HL-60 (cell line): ENCODE data around the gene TMUB1.
A peak's percentile ranks its signal among the peaks of the same experiment; 100 is the strongest.

Experiments used
- DNase-seq, 2 experiments: peaks; one replicate each; pipeline ENCODE4 v3.0.0-alpha.2; 2010 to 2020; ENCODE audit warnings: low read depth in 1 of 2, low spot score in 1 of 2
- H3K27ac ChIP-seq: fragments of 250-450 bp; sonication (Bioruptor Pico); replicated peaks from 2 replicates; pipeline ENCODE4 v1.5.1; 2020; ENCODE audit warnings: mild to moderate bottlenecking, moderate library complexity
- H3K27me3 ChIP-seq: fragments of 250-450 bp; sonication (Bioruptor Pico); 2 replicates; pipeline ENCODE4 v1.5.1; 2021; ENCODE audit warnings: mild to moderate bottlenecking, moderate library complexity; ENCODE audit not compliant: insufficient read depth, poor library complexity, severe bottlenecking
- H3K4me3 ChIP-seq: replicated peaks from 2 replicates; pipeline ENCODE4 v1.5.1; 2011; ENCODE audit warnings: mild to moderate bottlenecking, control low read depth, low read length; ENCODE audit not compliant: insufficient read depth
- CTCF ChIP-seq: IDR thresholded peaks from one replicate; pipeline ENCODE4 v1.5.1; 2011; ENCODE audit warnings: low read length, control low read depth, inconsistent platforms; ENCODE audit not compliant: insufficient read depth
- GABPA ChIP-seq: IDR thresholded peaks from 2 replicates; pipeline ENCODE4 v1.6.1; 2012; ENCODE audit warnings: low read depth
- POLR2AphosphoS5 ChIP-seq: IDR thresholded peaks from 2 replicates; pipeline ENCODE4 v1.6.1; 2012; ENCODE audit warnings: low read depth
- REST ChIP-seq: IDR thresholded peaks from 2 replicates; pipeline ENCODE4 v1.6.1; 2012; ENCODE audit warnings: low read depth; ENCODE audit not compliant: insufficient replicate concordance
- SPI1 ChIP-seq: IDR thresholded peaks from 2 replicates; pipeline ENCODE4 v1.6.1; 2012; ENCODE audit warnings: low read depth, mild to moderate bottlenecking, borderline replicate concordance

TMUB1 gene

GRCh38 chr7:151061213-151062110 lies 21.8 kb downstream of the TMUB1 start:
- TF ChIP-seq SPI1 (no peak), GABPA (no peak), POLR2AphosphoS5 (no peak), CTCF (no peak)
- Histone ChIP-seq H3K4me3 (no peak overlapping the region), H3K27ac (no peak overlapping the region), H3K27me3 (no peaks in the 10 kb centered on the region)
- no peak for DNase-seq

- Histone ChIP-seq H3K4me3 (peak overlapping the region; percentile 84), H3K27me3 (no peaks in the 10 kb centered on the region), H3K27ac (peak overlapping the region; percentile 66)
- peak in 1 of 2 experiments; percentile 52 for DNase-seq
- TF ChIP-seq SPI1 (no peak), CTCF (no peak), GABPA (no peak), REST (no peak), POLR2AphosphoS5 (no peak)
Observed at GRCh38 chr7:151060416-151061212, 22.7 kb downstream of the TMUB1 start.

- no peak for DNase-seq
- TF ChIP-seq GABPA (no peak), REST (no peak), POLR2AphosphoS5 (no peak), CTCF (no peak), SPI1 (no peak)
- H3K27me3 ChIP-seq: no peaks in the 10 kb centered on the region
- H3K4me3 ChIP-seq: peak overlapping the region; percentile 84
- H3K27ac ChIP-seq: peak overlapping the region; percentile 66
Observed at GRCh38 chr7:151060113-151060415, 23.2 kb downstream of the TMUB1 start.
